Heart right ventricle (tissue), 16 donors: ENCODE data around the gene HMCN2. TPM values are rescaled to one million over a fixed set of nuclear protein-coding genes. Genes with fewer than 3 reads are reported as not detected.

Source experiments
- ATAC-seq, 8 donors: fragments of 200-7000 bp; cut with Tn5 transposase; one replicate each; pipeline ENCODE4 v1.9.1; 2020; ENCODE audit warnings: mild to moderate bottlenecking in 8 of 8, moderate library complexity in 8 of 8, moderate number of reproducible peaks in 1 of 8
- DNase-seq, 2 donors: peaks; one replicate each; pipeline ENCODE4 v3.0.0-alpha.2; 2020
- H3K27ac ChIP-seq, 10 donors: fragments of 200-600 bp; sonication (generic) in 2 of 10; one replicate each; pipeline versions ENCODE4 v1.5.0 to v1.8.0; 2020 to 2022; ENCODE audit warnings: mild to moderate bottlenecking in 3 of 10
- H3K27me3 ChIP-seq, 7 donors: fragments of 200-600 bp; one replicate each; pipeline ENCODE4 v1.8.0; 2021 to 2022; ENCODE audit warnings: mild to moderate bottlenecking in 2 of 7
- H3K36me3 ChIP-seq, 9 donors: fragments of 200-600 bp; sonication (generic) in 1 of 9; one replicate each; pipeline versions ENCODE4 v1.5.0 to v1.8.0; 2020 to 2022; ENCODE audit warnings: mild to moderate bottlenecking in 2 of 9
- H3K4me1 ChIP-seq, 9 donors: fragments of 200-600 bp; sonication (generic) in 1 of 9; one replicate each; pipeline versions ENCODE4 v1.5.0 to v1.8.0; 2020 to 2022; ENCODE audit warnings: mild to moderate bottlenecking in 4 of 9
- H3K4me3 ChIP-seq, 10 donors: fragments of 200-600 bp; sonication (generic) in 2 of 10; one replicate each; pipeline versions ENCODE4 v1.5.0 to v1.8.0; 2020 to 2022; ENCODE audit warnings: mild to moderate bottlenecking in 7 of 10, moderate library complexity in 2 of 10
- H3K9me3 ChIP-seq, 11 donors: fragments of 200-600 bp in 10 of 11; sonication (generic) in 2 of 11; one replicate each; pipeline versions ENCODE4 v1.5.0 to v1.8.0; 2013 to 2022; ENCODE audit warnings: mild to moderate bottlenecking in 2 of 11, control low read depth in 1 of 11, moderate library complexity in 1 of 11
- WGBS, 2 donors: extraction: QIAGEN DNeasy Blood & Tissue Kit; methylation state at CpG; one replicate each; pipeline ENCODE4 v1.1.7; 2013; ENCODE audit warnings: inconsistent platforms in 1 of 2; 5-methylcytosine and 5-hydroxymethylcytosine counted together
- intact Hi-C, 10 donors: fragments of 100-400 bp; cut with DNase I; formaldehyde crosslinking; loops; one replicate each; pipeline versions ENCODE4 v1.11.1 to v1.14.2; 2022
- polyA plus RNA-seq, 2 donors: library from polyadenylated mRNA; stranded (reverse); fragments of 200-250 nt; gene quantifications; one replicate each; pipeline ENCODE4 v1.2.3, GENCODE V29; 2013
- total RNA-seq, 10 donors: library from RNA; stranded (reverse); fragmentation: NEBNext Ultra II Directional in 3 of 10; extraction: Animal tissue kit (Norgen Biotek cat#: 25700) in 3 of 10; gene quantifications; one replicate each; pipeline versions ENCODE4 v1.2.1 to v1.2.4, GENCODE V29; 2021 to 2023
- TF ChIP-seq, protein P1 (sequence below), 9 donors: fragments of 200-600 bp; sonication (generic) in 2 of 9; IDR thresholded peaks; one replicate each; pipeline versions ENCODE4 v1.5.0 to v1.8.0; 2021 to 2022; ENCODE audit warnings: antibody characterized with exemption in 9 of 9, mild to moderate bottlenecking in 5 of 9, moderate library complexity in 1 of 9
- donor health status: Arrhythmogenic right ventricular cardiomyopathy.
- donor health status: ischemic (EF 13 %, LVEDD 7.1; RV severe dilation, severe dysfunction).
- donor health status: healthy with polysubstance abuse.
- donor health status: DM: no; HTN: yes; CAD: no.
- donor health status: DM: no; HTN: no; CAD: no.
- donor health status: ischemic (EF 25% LVEDD 6.9; RV normal size, moderate dysfunction).
- donor health status: ischemic (EF 25% LVEDD 5.7; RV mildly dilated, moderate dysfunction).
- donor health status: healthy.
- donor health status: DM: yes; HTN: yes; CAD: no.
- donor health status: Ischemic cardiomyopathy.
- donor health status: ischemic (EF 35%, LVEDD 5.7; RV mildly dilated, moderate dysfunction).
- donor health status: nonischemic (EF 11% LVEDD 7.7; RV severe dilation, severe dysfunction).
- donor health status: DM: yes; HTN: yes; CAD: no.
- donor health status: PGD.
- donor health status: ischemic (EF 29% LVEDD 5.4; RV normal size, mild dysfunction).
- donor health status: nonischemic (EF 23%, LVEDD 6.1; RV moderate dilation, normal function).

HMCN2 gene
- total and polyA plus RNA-seq, 12 donors: 2.6 to 10.2 (median 4.9) TPM

DNA sequence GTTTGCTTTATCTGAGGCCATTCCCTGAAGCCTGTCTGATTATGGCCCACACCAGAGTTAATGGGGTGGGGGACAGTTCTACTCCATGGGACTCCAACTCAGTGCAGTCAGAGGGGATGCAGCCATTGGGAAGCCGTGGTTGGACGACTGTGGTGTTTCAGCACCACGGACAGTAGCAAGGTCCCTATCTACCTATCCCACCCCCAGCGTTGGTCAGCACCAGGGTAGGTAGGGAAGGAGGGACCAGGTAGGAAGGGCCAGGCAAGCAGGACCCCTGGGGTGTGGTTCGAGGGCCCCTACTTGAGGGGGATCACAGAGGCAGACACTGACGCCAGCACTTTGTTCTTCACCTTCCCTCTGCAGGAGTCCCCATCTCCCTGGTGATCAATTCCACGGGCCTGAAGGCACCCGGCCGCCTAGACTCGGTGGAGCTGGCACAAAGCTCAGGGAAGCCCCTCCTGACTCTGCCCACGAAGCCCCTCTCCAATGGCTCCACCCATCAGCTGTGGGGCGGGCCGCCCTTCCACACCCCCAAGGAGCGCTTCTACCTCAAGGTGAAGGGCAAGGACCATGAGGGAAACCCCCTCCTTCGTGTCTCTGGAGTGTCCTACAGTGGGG lies 33.2 kb downstream of the HMCN2 start:
- Histone ChIP-seq H3K27me3 (peaks cover 0 to 11% (median 4%) of the 10 kb centered on the region in 7 donors), H3K4me3 (no peak overlapping the region), H3K9me3 (no peaks in the 10 kb centered on the region), H3K36me3 (peaks cover 0 to 6% (median 0%) of the 10 kb centered on the region in 9 donors), H3K4me1 (peaks cover 0 to 33% (median 4%) of the 10 kb centered on the region in 9 donors), H3K27ac (no peak overlapping the region)
- intact Hi-C loops: no loop called here
- 59 to 60% methylated on average over 15 of the region's 15 CpGs for WGBS, 2 donors
- ATAC-seq (no peak), DNase-seq (no peak)
- TF ChIP-seq, protein P1, sequence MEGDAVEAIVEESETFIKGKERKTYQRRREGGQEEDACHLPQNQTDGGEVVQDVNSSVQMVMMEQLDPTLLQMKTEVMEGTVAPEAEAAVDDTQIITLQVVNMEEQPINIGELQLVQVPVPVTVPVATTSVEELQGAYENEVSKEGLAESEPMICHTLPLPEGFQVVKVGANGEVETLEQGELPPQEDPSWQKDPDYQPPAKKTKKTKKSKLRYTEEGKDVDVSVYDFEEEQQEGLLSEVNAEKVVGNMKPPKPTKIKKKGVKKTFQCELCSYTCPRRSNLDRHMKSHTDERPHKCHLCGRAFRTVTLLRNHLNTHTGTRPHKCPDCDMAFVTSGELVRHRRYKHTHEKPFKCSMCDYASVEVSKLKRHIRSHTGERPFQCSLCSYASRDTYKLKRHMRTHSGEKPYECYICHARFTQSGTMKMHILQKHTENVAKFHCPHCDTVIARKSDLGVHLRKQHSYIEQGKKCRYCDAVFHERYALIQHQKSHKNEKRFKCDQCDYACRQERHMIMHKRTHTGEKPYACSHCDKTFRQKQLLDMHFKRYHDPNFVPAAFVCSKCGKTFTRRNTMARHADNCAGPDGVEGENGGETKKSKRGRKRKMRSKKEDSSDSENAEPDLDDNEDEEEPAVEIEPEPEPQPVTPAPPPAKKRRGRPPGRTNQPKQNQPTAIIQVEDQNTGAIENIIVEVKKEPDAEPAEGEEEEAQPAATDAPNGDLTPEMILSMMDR (IDR thresholded peaks at IDR 0.05): no peak

DNA sequence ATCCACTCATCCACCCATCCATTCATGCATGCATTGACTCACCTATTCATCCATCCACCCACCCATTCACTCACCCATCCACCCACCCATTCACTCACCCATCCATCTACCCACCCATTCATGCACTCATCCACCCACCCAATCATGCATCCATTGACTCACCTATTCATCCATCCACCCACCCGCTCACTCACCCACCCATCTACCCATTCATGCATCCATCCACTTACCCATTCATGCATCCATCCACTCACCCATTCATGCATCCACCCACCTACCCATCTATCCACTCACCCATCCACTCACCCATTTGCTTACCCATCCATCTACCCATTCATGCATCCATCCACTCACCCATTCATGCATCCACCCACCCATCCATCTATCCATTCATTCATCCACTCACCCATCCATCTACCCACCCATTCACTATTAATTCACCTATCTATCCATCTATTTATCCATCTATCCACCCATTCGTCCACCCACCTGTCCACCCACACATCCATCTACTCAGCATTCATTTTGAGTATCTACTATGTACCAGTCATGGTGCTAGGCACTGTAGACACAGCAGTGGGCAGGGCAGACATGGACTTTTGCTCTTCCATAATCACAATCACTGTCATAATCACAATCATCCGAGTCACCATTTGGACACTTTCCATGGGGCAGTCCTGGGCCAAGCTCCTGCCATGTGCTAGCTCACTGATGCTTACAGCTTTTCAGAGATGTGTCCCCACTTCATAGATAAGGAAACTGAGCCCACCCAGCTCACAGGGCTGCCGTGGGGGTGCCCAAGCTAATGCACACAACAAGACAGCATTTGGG lies 34.4 kb downstream of the HMCN2 start:
- intact Hi-C loops: no loop called here
- peaks cover 0 to 3% (median 0%) of the 10 kb centered on the region in 7 donors for H3K27me3 ChIP-seq
- 61 to 79% methylated on average over 4 of the region's 4 CpGs for WGBS, 2 donors
- H3K4me3 ChIP-seq: no peak overlapping the region
- no peak for DNase-seq
- peaks cover 0 to 40% (median 6%) of the 10 kb centered on the region in 9 donors for H3K4me1 ChIP-seq
- peaks cover 0 to 6% (median 0%) of the 10 kb centered on the region in 9 donors for H3K36me3 ChIP-seq
- peak overlapping the region in 4 of 10 donors; percentile 43 to 82 (median 76) for H3K27ac ChIP-seq
- H3K9me3 ChIP-seq: no peaks in the 10 kb centered on the region
- ATAC-seq: no peak
- TF ChIP-seq, protein P1 (IDR thresholded peaks at IDR 0.05): no peak

DNA sequence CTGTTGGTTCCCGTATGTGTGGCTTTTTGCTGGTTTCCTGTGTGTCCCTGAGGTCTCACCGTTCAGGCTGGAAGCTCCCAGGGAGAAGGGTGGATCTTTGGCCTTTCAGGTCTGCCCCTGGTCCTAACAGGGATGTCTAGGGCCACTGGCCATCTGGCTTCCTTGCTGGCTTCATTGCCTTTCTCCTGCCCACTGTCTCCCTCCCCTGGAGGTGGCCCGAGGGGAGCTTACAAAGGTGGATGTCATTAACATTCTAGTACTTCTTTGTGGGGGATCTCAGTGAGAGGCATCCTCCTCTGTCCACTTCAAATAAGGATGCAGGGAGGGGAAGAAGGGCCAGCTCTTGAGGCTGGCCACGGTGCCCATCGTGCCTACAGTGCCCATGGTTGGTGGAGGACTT lies 35.2 kb downstream of the HMCN2 start:
- no peak for ATAC-seq
- WGBS, 2 donors: 49 to 62% methylated on average over 5 of the region's 5 CpGs
- Histone ChIP-seq H3K27ac (peak overlapping the region in 8 of 10 donors; percentile 43 to 82 (median 66)), H3K36me3 (peaks cover 0 to 6% (median 0%) of the 10 kb centered on the region in 9 donors), H3K27me3 (peaks cover 0 to 3% (median 0%) of the 10 kb centered on the region in 7 donors), H3K4me3 (no peak overlapping the region), H3K4me1 (peaks cover 0 to 48% (median 6%) of the 10 kb centered on the region in 9 donors), H3K9me3 (no peaks in the 10 kb centered on the region)
- DNase-seq: no peak
- intact Hi-C loops: no loop called here
- TF ChIP-seq, protein P1 (IDR thresholded peaks at IDR 0.05): no peak

DNA sequence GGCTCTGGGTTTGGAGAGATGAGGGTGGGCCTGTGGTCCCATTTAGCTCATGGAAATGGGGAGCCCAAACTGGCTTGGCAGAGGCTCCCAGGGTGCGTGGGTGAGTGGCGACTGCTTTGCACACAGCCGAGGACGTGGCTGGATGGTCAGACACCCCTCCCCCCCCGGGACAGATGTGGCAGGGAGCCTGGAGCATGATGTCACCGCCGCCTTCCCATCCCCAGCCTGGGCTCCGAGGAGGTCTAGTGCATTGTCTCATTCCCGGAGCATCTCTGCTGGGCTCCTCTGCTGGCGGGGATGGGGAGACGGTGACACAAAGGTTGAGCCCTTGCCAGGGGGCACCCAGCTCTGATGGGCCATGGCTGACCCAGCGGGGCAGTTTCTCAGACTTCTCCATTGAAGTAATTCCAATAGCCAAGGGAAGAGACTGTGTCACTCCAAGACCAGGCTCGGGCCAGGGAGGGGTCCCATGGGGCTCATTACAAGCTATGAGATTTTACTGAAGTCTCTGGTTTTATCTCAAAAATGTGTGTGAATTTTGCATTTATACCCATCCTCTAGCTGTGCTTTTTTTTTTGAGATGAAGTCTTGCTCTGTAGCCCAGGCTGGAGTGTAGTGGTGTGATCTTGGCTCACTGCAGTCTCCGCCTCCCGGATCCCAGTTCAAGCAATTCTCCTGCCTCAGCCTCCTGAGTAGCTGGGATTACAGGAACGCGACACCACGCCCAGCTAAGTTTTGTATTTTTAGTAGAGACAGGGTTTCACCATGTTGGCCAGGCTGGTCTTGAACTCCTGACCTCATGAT lies 36.1 kb downstream of the HMCN2 start:
- TF ChIP-seq, protein P1 (IDR thresholded peaks at IDR 0.05): no peak
- peaks cover 0 to 3% (median 0%) of the 10 kb centered on the region in 7 donors for H3K27me3 ChIP-seq
- H3K4me1 ChIP-seq: peaks cover 0 to 48% (median 6%) of the 10 kb centered on the region in 9 donors
- ATAC-seq (peak; percentile 74 to 89 (median 86)), DNase-seq (peak; percentile 78 to 84)
- no peaks in the 10 kb centered on the region for H3K9me3 ChIP-seq
- peaks cover 0 to 14% (median 0%) of the 10 kb centered on the region in 9 donors for H3K36me3 ChIP-seq
- no peak overlapping the region for H3K4me3 ChIP-seq
- peak overlapping the region in 8 of 10 donors; percentile 43 to 82 (median 69) for H3K27ac ChIP-seq
- intact Hi-C loops: no loop called here
- 55 to 57% methylated on average over 18 of the region's 18 CpGs for WGBS, 2 donors
